ENCODE results near the gene DEAF1.

- TF ChIP-seq ZNF274 (IDR thresholded peaks at IDR 0.05; ENCODE audit: low read depth, low read length), result no peak
- no peak for TF ChIP-seq YY1 (IDR thresholded peaks at IDR 0.05; ENCODE audit: insufficient read depth, insufficient read length)
These were observed 74.8 kb downstream of the DEAF1 start for GRCh38 chr11:620201-620600.
